C4-2B (cell line): ENCODE results near the gene ALG1L2.
A peak's percentile ranks its signal among the peaks of the same experiment; 100 is the strongest.
"Not testable (repeated sequence)": the region's sequence is repeated elsewhere in the genome, so short reads cannot be mapped to it uniquely, and the experiment has no call there.

Source experiments
- H3K27ac ChIP-seq: fragments of 450-650 bp; 2 replicates; pipeline ENCODE4 v1.5.1; 2017
- CTCF ChIP-seq: fragments of 450-650 bp; conservative IDR thresholded peaks from 2 replicates; pipeline ENCODE4 v1.5.1; 2017; ENCODE audit warnings: mild to moderate bottlenecking

Gene ALG1L2

DNA sequence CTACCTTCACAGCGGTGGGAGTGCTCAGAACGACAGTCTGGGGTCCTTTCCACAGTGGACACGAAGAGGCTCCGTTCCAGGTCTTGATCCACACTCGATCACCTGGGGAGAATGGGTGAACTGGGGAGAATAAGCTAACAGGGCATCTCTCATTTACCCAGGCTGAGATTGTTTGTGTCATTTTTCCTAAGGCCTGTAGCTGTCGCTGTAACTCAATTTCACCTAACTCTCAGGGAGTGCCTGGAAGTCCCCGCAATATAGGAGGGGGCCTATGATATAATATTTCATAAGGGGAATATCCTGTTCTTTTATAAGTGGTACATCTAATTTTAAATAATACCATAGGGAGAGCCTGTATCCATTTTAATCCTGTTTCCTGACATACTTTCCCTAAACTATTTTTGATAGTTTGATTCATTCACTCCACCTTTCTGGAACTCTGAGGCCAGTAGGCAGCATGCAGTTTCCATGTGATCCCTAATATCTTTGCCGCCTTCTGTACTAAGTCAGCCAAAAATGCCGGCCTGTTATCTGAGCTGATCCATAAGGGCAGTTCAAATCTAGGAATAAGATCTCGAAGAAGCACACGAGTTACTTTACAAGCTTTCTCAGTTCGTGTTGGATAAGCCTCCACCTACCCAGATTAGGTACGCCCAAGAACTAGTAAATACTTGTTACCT, 62.2 kb downstream of the ALG1L2 start:
- not testable (repeated sequence) for H3K27ac ChIP-seq
- TF ChIP-seq CTCF, result peak; percentile 81

DNA sequence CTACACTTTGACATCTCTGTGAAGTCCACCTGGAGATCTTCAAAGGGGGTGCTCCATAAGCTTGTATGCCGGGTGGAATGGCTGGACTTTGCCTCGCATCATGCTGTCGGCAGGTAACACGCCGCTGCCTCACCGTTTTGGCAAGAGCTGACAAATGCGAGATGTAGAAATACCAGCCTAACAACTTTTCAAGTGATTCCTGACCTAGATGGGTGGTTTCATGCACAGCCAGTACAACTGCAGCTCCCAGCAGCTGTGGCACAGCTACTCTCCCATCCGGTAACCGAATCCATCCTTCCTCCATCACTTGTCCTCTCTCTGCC, 62.7 kb downstream of the ALG1L2 start:
- H3K27ac ChIP-seq, result not testable (repeated sequence)

DNA sequence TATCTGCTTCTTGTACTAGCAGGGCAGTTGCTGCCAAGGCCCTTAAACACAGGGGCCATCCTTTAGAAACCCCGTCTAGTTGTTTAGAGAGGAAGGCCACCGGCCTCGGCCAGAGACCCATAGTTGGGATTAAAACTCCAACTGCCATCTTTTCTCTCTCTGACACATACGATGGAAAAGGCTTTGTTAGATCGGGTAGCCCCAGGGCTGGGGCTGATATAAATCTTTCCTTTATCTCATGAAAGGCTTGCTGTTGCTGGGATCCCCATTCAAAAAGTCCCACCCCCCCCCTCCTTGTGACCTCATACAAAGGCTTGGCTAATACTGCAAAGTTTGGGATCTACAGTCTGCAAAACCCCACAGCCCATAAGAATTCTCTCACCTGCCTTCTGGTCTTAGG, 63.8 kb downstream of the ALG1L2 start:
- not testable (repeated sequence) for H3K27ac ChIP-seq

- not testable (repeated sequence) for H3K27ac ChIP-seq
Observed at GRCh38 chr3:130146465-130146864, 64.8 kb downstream of the ALG1L2 start.
